Upper lobe of left lung (tissue), 4 donors: ENCODE data around the gene DNAJC17.

Experiments used
- POLR2A ChIP-seq, 4 donors: fragments of 450-650 bp; IDR thresholded peaks; one replicate each; pipeline ENCODE4 v1.5.1; 2016 to 2017; ENCODE audit warnings: antibody characterized with exemption in 4 of 4, mild to moderate bottlenecking in 2 of 4
- POLR2AphosphoS5 ChIP-seq, 2 donors: sonication (generic); formaldehyde crosslinking; IDR thresholded peaks; one replicate each; pipeline ENCODE4 v1.5.1; 2017; ENCODE audit warnings: antibody characterized with exemption in 2 of 2

GRCh38 chr15:40785814-40786213 lies 21.5 kb downstream of the DNAJC17 start:
- TF ChIP-seq POLR2AphosphoS5 (IDR thresholded peaks at IDR 0.05): no peak
- TF ChIP-seq POLR2A (IDR thresholded peaks at IDR 0.05): no peak
